PC-3 (cell line): ENCODE results near the gene USP32.

Experiments
- CTCF ChIP-seq: fragments of 300-600 bp; sonication (generic); conservative IDR thresholded peaks from 2 replicates; pipeline ENCODE4 v1.5.1; 2017; ENCODE audit warnings: antibody characterized with exemption, low read depth, mild to moderate bottlenecking, low read length
- EZH2 ChIP-seq: fragments of 300-600 bp; sonication (generic); IDR thresholded peaks from one replicate; pipeline ENCODE4 v1.6.1; 2017; ENCODE audit warnings: antibody characterized with exemption, mild to moderate bottlenecking, low read length; ENCODE audit not compliant: unreplicated experiment
- EZH2phosphoT487 ChIP-seq: fragments of 300-600 bp; sonication (generic); IDR thresholded peaks from 2 replicates; pipeline ENCODE4 v1.6.1; 2018; ENCODE audit warnings: mild to moderate bottlenecking, antibody characterized with exemption, low read length, borderline replicate concordance

- TF ChIP-seq CTCF, result no peak
- no peak for TF ChIP-seq EZH2phosphoT487
- no peak for TF ChIP-seq EZH2
Measured at GRCh38 chr17:60395508-60396065, 3.7 kb upstream of the USP32 start.
